ENCODE data around the gene BCAR1.

GRCh38 chr16:75195811-75196790 lies 55.3 kb downstream of the BCAR1 start:
- no peak for TF ChIP-seq CTCF (IDR thresholded peaks at IDR 0.05)
- no peak for TF ChIP-seq POLR2A (IDR thresholded peaks at IDR 0.05)
